Activated CD4-positive, alpha-beta T cell treated with anti-CD3 and anti-CD28 coated beads for 36 hours (primary cell): ENCODE measurements around the gene ATCAY. TPM values are rescaled to one million over a fixed set of nuclear protein-coding genes. Genes with fewer than 3 reads are reported as not detected.

Experiments
- ATAC-seq: fragments of 200-7000 bp; cut with Tn5 transposase; one replicate; pipeline ENCODE4 v1.10.0; 2021; ENCODE audit warnings: mild to moderate bottlenecking, moderate library complexity
- CTCF ChIA-PET: fragments of 350-600 bp; sonication (Branson Sonifier 250); formaldehyde crosslinking; loops from one replicate; lab custom pipeline; 2021; ENCODE audit warnings: antibody characterized with exemption; lab: Charles Lee
- POLR2A ChIA-PET: fragments of 350-600 bp; sonication (Branson Sonifier 250); formaldehyde crosslinking; loops from one replicate; lab custom pipeline; 2021; ENCODE audit warnings: antibody characterized with exemption, inconsistent platforms; lab: Charles Lee
- DNase-seq: peaks from one replicate; pipeline ENCODE4 v3.0.0-alpha.2; 2020
- H3K27ac Mint-ChIP-seq: one replicate; pipeline ENCODE4 v1.8.0; 2021; ENCODE audit warnings: mixed read lengths
- H3K27me3 Mint-ChIP-seq: one replicate; pipeline ENCODE4 v1.8.0; 2021; ENCODE audit warnings: mixed read lengths
- H3K36me3 Mint-ChIP-seq: one replicate; pipeline ENCODE4 v1.8.0; 2021; ENCODE audit warnings: low read depth, mixed read lengths
- H3K4me1 Mint-ChIP-seq: one replicate; pipeline ENCODE4 v1.8.0; 2021; ENCODE audit warnings: mixed read lengths
- H3K4me3 Mint-ChIP-seq: one replicate; pipeline ENCODE4 v1.8.0; 2021; ENCODE audit warnings: mild to moderate bottlenecking, moderate library complexity, mixed read lengths
- H3K9me3 Mint-ChIP-seq: one replicate; pipeline ENCODE4 v1.8.0; 2021; ENCODE audit warnings: low read depth, mixed read lengths
- intact Hi-C, 2 experiments: fragments of 100-400 bp; cut with DNase I in 1 of 2; cut with micrococcal nuclease in 1 of 2; formaldehyde crosslinking; loops; one replicate each; pipeline versions ENCODE4 v1.14.2 to v1.15.1; 2022 to 2024; cut with DNase I, micrococcal nuclease
- total RNA-seq, 2 experiments: library from RNA; stranded (reverse); gene quantifications; one replicate each; pipeline ENCODE4 v1.2.3, GENCODE V29; 2021

The ATCAY gene
- total RNA-seq, 2 experiments from 2014 or later, result 0.07 TPM; not detected in 1

- Mint-ChIP-seq H3K27ac (no peak overlapping the region), H3K9me3 (peaks cover 4% of the 10 kb centered on the region), H3K27me3 (peaks cover 2% of the 10 kb centered on the region), H3K4me1 (no peaks in the 10 kb centered on the region), H3K36me3 (no peaks in the 10 kb centered on the region), H3K4me3 (no peak overlapping the region)
- ChIA-PET CTCF (no interaction called here), POLR2A (no interaction called here)
- intact Hi-C loops, result no loop called here
- ATAC-seq, result no peak
- no peak for DNase-seq
These were observed 28.0 kb downstream of the ATCAY start for GRCh38 chr19:3908266-3909054.

GRCh38 chr19:3910105-3910504, 29.6 kb downstream of the ATCAY start:
- H3K36me3 Mint-ChIP-seq, result no peaks in the 10 kb centered on the region
- peaks cover 4% of the 10 kb centered on the region for H3K9me3 Mint-ChIP-seq
- CTCF ChIA-PET, result interaction anchor here (0.7 kb wide), 1 partner anchor 135 kb away, joined by 5 read pairs; no protein-coding TSS in a partner anchor
- POLR2A ChIA-PET, result no interaction called here
- peaks cover 2% of the 10 kb centered on the region for H3K27me3 Mint-ChIP-seq
- DNase-seq (no peak), ATAC-seq (no peak)
- intact Hi-C loops, result no loop called here
- no peak overlapping the region for H3K4me3 Mint-ChIP-seq
- no peak overlapping the region for H3K27ac Mint-ChIP-seq
- H3K4me1 Mint-ChIP-seq, result no peaks in the 10 kb centered on the region

- CTCF ChIA-PET, result no interaction called here
- POLR2A ChIA-PET, result no interaction called here
- no peak for DNase-seq
- no peaks in the 10 kb centered on the region for H3K4me1 Mint-ChIP-seq
- intact Hi-C loops, result no loop called here
- ATAC-seq, result no peak
- no peak overlapping the region for H3K4me3 Mint-ChIP-seq
- no peak overlapping the region for H3K27ac Mint-ChIP-seq
- H3K36me3 Mint-ChIP-seq, result no peaks in the 10 kb centered on the region
- no peaks in the 10 kb centered on the region for H3K27me3 Mint-ChIP-seq
- H3K9me3 Mint-ChIP-seq, result peaks cover 4% of the 10 kb centered on the region
These were observed 33.7 kb downstream of the ATCAY start for GRCh38 chr19:3914199-3914598.

DNA sequence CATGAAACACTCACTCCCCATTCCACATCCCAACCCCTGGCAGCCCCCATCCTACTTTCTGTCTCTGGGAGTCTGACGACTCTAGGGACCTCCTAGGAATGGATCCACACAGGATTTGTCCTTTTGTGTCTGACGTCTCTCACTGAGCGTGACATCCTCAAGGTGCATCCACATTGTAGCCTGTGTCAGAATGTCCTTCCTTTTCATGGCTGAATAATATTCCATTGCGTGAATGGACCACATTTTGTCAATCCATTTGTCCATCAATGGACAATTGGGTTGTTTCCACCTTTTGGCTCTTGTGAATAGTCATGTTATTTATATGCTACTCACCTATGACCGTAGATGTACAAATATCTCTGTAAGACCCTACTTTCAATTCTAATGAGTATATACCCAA, 35.5 kb downstream of the ATCAY start:
- Mint-ChIP-seq H3K9me3 (no peaks in the 10 kb centered on the region), H3K27me3 (no peaks in the 10 kb centered on the region), H3K4me3 (no peak overlapping the region), H3K4me1 (no peaks in the 10 kb centered on the region), H3K27ac (no peak overlapping the region), H3K36me3 (no peaks in the 10 kb centered on the region)
- ChIA-PET POLR2A (no interaction called here), CTCF (no interaction called here)
- intact Hi-C loops, result no loop called here
- ATAC-seq, result no peak
- no peak for DNase-seq

DNA sequence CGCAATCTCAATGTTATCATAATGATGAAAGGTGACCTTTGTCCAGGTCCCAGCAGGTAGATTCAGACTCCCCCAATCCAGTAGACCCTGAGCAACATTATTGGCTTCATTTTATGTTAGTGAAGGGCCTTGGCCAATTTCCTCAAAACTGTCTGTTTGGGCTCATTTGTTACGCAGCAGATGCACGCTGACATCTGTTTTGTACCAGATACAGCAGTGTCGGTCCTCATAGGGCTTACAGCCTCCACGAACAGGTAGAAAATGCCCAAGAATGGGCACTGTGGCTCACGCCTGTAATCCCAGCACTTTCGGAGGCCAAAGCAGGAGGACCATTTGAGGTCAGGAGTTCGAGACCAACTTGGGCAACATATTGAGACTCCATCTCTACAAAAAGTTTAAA, 39.3 kb downstream of the ATCAY start:
- CTCF ChIA-PET, result no interaction called here

GRCh38 chr19:3923096-3923758, 42.7 kb downstream of the ATCAY start:
- POLR2A ChIA-PET, result no interaction called here
- Mint-ChIP-seq H3K4me1 (no peaks in the 10 kb centered on the region), H3K9me3 (peaks cover 5% of the 10 kb centered on the region), H3K4me3 (no peak overlapping the region), H3K27ac (no peak overlapping the region), H3K27me3 (no peaks in the 10 kb centered on the region), H3K36me3 (no peaks in the 10 kb centered on the region)
- intact Hi-C loops, result no loop called here
- DNase-seq (no peak), ATAC-seq (no peak)
- CTCF ChIA-PET, result no interaction called here

More for the DNA sequence above, 39.3 kb downstream of the ATCAY start:
- DNase-seq, result no peak
- Mint-ChIP-seq H3K27ac (no peak overlapping the region), H3K4me1 (no peaks in the 10 kb centered on the region), H3K9me3 (peaks cover 5% of the 10 kb centered on the region), H3K4me3 (no peak overlapping the region), H3K36me3 (no peaks in the 10 kb centered on the region), H3K27me3 (no peaks in the 10 kb centered on the region)
- ATAC-seq, result no peak
- intact Hi-C loops, result no loop called here
- POLR2A ChIA-PET, result no interaction called here

DNA sequence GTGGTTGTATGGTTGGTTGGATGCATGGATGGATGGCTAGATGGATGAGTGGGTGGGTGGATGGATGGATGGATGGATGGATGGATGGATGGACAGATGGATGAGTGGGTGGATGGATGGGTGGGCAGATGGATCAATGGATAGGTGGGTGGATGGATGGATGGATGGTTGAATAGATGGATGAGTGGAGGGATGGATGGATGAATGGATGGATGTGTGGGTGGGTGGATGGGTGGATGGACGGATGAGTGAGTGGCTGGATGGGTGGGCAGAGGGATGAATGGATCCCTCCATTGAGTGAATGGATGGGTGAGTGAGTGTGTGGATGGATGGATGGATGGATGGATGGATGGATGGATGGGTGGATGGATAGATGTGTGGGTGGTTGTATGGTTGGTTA, 43.4 kb downstream of the ATCAY start:
- H3K4me1 Mint-ChIP-seq, result no peaks in the 10 kb centered on the region
- H3K4me3 Mint-ChIP-seq, result no peak overlapping the region
- H3K9me3 Mint-ChIP-seq, result peaks cover 5% of the 10 kb centered on the region
- H3K36me3 Mint-ChIP-seq, result no peaks in the 10 kb centered on the region
- no peak overlapping the region for H3K27ac Mint-ChIP-seq
- ChIA-PET CTCF (no interaction called here), POLR2A (no interaction called here)
- H3K27me3 Mint-ChIP-seq, result no peaks in the 10 kb centered on the region
- intact Hi-C loops, result no loop called here
- no peak for ATAC-seq
- DNase-seq, result no peak

DNA sequence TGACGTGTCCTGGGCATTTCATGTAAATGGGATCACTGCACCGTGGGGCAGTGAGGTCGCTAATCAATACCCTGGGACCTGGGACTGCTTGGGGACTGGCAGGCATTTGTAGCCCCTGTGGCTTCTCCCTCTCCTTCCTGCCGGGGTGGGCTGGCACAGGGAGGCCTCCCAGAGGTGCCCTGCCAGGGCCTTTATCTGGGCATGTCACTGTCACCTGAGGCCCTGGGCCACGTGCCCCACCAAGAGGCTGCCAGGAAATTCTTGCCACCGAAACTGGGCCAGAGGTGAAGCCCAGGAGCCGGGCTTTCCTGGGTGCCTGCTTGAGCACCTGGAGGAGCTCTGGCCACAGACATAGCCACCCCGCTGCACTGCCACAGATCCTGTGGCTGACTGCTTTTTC, 50.6 kb downstream of the ATCAY start:
- ChIA-PET POLR2A (no interaction called here), CTCF (no interaction called here)
- H3K36me3 Mint-ChIP-seq, result no peaks in the 10 kb centered on the region
- ATAC-seq (no peak), DNase-seq (no peak)
- H3K4me1 Mint-ChIP-seq, result no peaks in the 10 kb centered on the region
- intact Hi-C loops, result no loop called here
- H3K27me3 Mint-ChIP-seq, result peaks cover 4% of the 10 kb centered on the region
- H3K27ac Mint-ChIP-seq, result no peak overlapping the region
- H3K9me3 Mint-ChIP-seq, result no peaks in the 10 kb centered on the region
- H3K4me3 Mint-ChIP-seq, result no peak overlapping the region

DNA sequence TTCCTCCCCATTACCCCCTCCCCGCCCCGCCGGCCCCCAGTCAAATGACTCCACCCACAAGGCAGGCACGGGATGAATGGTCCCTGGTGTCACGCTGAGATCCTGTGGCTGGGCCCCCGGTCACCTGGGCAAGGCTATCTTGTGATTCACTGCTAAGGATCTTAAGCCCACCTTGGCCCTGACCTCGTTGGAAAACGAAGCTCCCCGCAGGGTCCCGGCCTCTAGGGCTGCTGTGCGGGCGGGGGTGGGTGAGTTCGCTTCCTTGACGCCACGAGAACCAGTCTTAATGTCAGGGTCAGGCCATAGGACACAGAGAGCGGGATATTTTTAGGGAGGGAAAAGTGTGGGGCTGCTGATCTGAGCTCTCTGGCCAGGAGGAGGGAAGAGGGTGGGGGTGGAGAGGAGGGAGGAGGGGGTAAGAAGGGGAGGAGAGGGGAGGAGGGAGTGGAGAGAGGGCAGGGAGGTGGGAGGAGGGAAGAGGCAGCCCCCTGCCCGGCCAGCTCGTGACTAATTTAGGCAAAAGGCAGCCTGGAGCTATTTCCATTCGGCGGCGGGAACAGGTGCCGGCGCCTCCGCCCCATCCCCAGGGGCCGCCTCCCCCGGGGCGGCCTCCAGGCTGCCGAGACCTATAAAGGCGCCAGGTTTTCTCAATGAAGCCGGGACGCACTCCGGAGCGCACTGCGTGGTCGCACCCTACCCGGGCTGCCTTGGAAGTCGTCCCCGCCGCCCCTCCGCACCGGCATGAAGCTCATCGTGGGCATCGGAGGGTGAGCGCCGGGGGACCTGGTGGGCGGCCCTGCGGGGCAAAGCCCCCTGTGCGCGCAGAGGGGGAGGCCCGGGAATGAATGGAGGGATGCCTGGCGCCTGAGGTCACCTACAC, 52.7 kb downstream of the ATCAY start, which contains the start of gene NMRK2:
Gene NMRK2 (plus strand): TSS at position 139 of the 880 bp plus-strand sequence. CDS start 603 bp downstream, at position 742.
- no peak for ATAC-seq
- ChIA-PET CTCF (no interaction called here), POLR2A (no interaction called here)
- no peaks in the 10 kb centered on the region for H3K4me1 Mint-ChIP-seq
- no peaks in the 10 kb centered on the region for H3K36me3 Mint-ChIP-seq
- intact Hi-C loops, result no loop called here
- no peaks in the 10 kb centered on the region for H3K9me3 Mint-ChIP-seq
- H3K27me3 Mint-ChIP-seq, result peaks cover 4% of the 10 kb centered on the region
- DNase-seq, result peak; percentile 45
- H3K4me3 Mint-ChIP-seq, result no peak within 1 kb of the TSS
- H3K27ac Mint-ChIP-seq, result no peak within 1 kb of the TSS

- Mint-ChIP-seq H3K4me1 (no peaks in the 10 kb centered on the region), H3K27me3 (peaks cover 4% of the 10 kb centered on the region), H3K9me3 (no peaks in the 10 kb centered on the region), H3K4me3 (no peak overlapping the region), H3K36me3 (no peaks in the 10 kb centered on the region), H3K27ac (no peak overlapping the region)
- intact Hi-C loops, result no loop called here
- POLR2A ChIA-PET, result no interaction called here
- ATAC-seq (no peak), DNase-seq (no peak)
- CTCF ChIA-PET, result no interaction called here
These were observed 56.3 kb downstream of the ATCAY start for GRCh38 chr19:3936506-3937442.
